ENCODE measurements around the gene NME1.
"Not testable (repeated sequence)": the region's sequence is repeated elsewhere in the genome, so short reads cannot be mapped to it uniquely, and the experiment has no call there.

The NME1 gene

DNA sequence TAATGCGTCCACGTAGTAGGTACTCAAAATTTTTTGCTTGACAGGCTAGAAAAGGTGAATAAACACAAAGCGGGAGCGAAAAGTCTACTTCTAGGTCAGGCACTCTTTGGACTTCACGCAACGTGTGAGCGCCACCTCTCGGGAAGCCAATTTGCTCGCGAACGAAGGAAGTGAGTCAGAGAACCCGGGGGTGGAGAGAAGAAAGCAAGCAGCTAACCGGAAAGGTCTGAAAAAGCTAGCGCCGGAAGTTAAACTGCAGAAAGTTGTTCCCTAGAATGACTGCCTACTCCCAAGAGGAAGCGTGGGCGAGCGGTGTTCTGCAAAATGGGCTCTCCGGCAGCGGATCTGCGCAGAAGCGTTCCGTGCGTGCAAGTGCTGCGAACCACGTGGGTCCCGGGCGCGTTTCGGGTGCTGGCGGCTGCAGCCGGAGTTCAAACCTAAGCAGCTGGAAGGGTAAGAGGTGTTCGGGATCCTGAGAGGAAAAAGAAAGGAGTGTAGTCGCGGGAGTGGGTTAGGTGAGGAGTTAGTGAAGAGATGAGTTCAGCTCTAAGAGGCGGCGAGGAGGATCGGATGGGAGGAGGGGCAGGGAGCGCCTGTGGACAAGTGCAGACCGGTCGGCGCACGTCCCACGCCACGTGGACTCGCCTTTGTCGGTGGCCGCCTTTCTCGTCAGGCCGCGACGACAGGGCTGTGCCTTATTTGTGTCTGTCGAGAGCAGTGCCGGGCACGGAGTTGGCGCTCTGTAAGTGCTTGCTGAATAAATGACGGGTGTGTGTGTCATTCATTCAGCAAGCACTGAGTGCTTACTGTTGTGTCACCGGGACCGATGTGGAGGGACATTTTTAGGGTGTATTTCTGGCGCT lies at the start of gene NME1:
Gene NME1, plus strand, starts transcription at position 350 of the 863 bp plus-strand sequence. CDS start 2,096 bp downstream, outside the sequence.
- DNase-seq = peak; percentile 97

DNA sequence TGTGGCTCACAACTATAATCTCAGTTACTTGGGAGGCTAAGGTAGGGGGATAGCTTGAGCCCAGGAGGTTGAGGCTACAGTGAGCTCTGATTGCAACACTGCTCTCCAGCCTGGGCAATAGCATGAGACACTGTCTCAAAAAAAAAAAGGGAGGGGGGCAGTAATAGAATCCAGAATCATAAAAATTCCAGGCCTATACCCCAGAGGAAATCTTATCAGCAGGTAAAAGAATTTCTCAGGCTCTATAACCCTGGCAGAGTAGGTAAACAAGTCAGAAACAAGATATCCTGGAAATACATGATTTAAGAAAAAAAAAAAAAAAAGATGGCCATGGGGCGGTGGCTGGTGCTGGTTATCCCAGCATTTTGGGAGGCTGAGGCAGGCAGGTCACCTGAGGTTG lies 45.6 kb upstream of the NME1 start:
- DNase-seq = no peak

DNA sequence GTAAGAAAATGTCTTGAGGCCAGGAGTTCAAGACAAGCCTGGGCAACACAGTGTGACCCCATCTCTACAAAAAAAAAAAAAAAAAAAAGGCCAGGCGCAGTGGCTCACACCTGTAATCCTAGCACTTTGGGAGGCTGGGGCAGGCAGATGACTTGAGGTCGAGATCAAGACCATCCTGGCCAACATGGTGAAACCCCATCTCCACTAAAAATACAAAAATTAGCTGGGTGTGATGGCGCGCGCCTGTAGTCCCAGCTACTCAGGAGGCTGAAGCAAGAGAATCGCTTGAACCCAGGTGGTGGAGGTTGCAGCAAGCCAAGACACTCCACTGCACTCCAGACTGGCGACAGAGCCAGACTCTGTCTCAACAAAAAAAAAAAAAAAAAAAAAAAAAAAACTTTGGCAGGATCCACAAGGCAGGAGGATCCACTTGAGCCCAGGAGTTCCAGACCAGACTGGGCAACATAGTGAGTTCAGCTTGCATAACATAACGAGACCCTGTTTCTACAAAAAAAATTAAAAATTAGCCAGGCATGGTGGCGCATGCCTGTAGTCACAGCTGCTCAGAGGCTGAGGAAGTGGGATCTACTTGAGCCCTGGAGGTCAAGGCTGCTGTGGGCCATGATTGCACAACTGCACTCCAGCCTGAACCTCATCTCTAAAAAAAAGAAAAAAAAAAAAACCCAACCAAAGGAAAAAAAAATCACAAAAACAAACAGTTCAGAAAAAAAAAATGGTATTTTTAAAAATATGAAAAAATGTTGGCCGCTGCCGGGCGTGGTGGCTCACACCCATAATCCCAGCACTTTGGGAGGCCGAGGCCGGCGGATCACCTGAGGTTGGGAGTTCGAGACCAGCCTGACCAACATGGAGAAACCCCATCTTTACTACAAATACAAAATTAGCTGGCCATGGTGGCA lies 40.8 kb upstream of the NME1 start:
- not testable (repeated sequence) for DNase-seq

DNA sequence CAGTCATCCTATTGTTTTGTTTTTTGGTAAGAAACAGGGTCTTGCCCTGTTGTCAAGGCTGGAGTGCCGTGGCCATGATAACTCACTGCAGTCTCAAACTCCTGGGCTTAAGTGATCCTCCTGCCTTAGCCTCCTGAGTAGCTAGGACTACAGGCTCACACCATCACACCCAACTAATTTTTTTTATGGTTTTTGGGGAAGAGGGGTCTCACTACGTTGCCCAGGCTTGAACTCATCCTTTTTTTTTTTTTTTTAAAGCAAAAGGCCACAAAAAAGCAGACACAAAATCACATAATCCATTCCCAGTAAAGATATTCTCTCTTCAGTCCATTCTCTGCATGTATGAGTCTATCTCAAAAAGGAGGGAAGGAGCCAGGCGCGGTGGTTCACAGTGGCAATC lies 38.2 kb upstream of the NME1 start:
- DNase-seq = no peak

DNA sequence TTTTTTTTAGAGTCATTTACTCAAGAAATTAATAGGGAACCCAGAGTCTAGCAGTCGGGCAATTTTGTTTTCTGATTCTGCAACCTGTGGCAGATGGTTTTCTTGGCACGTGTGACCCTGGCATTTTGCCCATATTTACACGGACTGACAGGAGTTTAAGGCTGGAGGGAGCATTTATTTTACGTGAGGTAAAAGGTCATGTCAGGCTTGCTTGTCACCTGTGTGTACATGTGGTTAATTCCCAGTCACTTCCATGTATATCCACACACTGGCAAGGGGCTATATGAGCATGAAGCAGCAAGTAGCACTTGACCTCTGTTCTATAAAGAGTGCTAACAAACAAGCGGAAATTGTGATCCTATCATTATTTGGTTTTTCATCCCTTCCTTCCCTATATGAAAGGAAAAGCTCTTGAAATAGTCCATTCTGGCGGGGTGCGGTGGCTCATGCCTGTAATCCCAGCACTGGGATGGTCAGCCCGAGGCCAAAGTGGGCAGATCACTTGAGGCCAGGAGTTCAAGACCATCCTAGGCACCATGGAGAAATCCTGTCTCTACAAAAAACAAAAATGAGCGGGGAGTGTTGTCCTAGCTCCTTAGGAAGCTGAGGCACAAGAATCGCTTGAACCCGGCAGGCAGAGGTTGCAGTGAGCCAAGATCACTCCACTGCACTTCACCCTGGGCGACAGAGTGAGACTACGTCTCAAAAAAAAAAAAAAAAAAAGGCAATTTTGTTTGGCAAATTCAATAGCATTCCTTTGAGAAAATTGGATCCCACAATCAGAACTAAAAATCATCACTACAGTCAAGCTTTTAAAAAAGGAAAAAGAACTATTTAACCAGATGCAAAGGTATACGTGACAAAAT lies 34.8 kb upstream of the NME1 start:
- no peak for DNase-seq

DNA sequence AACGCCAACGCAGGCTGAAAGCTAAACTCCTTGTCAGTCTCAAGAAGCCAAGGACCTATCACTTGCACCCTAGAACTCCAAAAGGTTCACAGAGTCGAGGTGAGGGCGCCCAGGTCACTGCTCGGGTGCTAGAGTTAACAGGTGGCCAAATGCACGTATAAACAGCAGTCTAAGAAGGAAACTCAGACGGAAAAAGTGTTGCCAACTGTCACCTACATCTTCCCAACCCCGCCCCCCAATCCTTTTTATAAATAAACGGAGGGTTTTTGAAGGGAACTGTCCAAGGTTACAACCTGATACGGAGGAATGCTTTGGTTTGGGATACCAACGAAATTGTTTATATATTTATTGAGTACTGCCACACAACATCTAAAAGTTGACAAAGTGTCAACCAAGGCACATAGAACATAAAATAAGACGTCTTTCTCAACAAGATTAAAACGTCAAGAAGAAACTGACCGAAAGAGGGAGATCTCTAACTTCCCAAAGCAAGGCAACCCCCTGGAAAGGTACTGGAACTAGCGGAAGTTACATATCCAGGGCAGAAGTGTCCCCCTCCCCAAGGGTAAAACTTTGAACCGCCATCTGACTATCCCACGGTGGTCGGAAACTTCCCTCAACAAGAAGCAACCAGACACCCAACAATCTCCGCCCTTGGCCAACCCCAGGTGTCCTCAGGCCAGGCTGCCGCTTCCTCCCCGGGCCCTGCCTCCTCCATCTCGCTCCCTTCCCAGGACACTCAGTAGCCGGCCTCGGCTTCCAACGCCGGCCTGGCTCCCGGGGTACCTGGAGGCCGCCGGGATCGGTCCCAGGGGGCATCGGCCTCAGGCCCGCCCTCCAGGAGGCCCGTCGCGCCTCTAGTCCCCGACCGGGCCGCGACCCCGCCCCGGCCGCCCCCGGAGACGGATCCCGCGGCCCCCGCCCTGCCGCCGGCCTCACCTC lies 33.7 kb upstream of the NME1 start:
- DNase-seq = peak; percentile 35

DNA sequence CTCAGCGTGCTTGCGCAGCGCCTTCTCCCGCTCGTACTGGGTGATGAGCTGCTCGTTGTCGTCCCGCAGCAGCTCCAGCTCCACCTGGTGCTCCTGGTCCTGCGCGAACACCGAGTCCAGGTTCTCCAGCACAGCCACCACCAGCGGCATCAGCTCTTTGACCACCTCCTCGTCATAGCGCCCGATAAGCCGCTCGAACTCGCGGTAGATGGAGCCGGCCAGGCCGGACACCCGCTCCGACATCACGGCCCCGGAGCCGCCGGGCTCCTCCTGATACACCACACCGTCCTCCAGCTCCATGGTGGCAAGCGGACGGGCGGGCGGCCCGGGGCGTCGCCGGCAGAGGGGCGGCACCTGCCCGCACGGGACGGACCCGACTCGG lies 33.0 kb upstream of the NME1 start:
- peak; percentile 44 for DNase-seq

DNA sequence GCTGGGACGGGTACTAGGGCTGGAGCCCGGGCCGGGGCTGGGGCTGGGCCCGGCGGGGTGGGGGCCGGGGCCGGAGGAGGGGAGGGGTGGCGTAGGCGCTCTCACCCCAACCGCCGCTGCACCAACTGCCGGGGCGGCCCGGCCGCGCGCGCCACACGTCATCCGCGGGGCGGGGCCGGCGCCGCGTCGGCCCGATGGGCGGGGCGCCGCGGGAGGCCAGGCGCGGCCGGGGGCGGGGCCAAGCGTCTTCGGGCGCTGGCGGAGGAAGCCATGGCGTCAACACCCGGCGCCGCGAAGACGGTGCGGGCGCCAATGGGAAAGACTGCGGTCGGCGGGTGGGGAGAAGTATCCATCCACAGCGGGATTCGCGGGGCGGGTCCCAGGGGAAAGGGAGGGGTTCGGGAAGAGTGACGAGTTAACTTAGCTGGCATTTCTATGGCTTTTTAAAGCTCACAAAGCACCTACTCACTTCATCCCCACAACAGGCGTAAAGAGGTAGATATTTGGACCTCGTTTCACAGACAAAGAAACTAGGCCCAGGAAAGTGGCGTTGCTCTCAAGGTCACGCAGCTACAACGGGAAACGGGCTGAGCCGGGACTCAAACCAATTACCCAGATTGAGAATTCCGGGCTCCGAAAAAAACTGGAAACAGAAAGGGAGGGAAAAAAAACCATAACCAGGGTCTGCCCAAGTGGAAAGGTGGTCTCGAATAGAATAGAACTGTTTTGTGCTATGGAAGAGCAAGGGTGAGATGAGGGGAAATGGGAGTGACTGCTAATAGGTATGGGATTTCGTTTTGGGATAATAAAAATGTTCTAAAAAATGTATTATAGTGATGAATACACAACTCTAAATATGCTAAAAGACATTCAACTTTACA lies 32.4 kb upstream of the NME1 start, which contains the start of gene SPAG9:
Gene SPAG9, minus strand, starts transcription at position 130 of the 881 bp plus-strand sequence. CDS start 212 bp downstream, outside the sequence.
- DNase-seq = peak; percentile 91

DNA sequence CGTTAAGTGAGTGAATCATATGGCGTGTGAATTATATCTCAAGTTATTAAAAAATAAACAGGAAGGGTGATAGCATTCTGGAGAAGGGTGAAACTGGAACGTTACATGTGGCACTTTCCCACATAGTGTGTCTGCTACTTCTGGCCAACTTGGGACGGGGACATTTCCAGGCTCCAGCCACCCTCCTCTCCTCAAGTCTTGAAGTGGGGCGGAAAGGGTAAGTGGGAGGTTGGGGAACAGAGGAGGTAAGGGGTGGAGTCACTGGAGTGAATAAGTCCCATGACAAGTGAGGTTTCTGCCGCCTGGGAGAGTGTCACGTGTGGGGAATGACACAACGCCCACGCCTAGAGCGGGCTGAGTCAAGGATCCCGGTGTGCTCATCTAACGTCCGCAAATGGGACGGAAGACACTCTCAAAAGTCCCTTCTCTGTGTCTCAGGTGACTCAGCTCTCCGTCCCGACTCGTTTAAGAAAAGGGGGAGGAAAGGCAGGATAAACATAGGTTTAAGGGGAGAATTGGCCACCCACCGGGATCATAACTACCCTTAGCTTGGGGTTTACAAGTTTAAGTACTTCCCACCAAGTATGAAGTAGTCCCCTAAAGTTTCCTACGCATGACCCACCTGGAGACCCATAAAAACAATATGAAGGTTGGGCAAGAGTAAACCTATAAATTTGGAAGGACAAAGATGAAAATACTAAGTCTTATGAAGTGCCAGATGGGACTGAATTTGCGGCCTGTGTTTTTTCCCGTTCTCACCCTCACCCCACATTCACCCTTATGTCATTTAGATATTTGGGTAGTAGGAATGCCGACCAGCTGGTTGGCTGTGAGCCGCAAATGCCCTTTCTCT lies 31.5 kb upstream of the NME1 start:
- peak; percentile 94 for DNase-seq

DNA sequence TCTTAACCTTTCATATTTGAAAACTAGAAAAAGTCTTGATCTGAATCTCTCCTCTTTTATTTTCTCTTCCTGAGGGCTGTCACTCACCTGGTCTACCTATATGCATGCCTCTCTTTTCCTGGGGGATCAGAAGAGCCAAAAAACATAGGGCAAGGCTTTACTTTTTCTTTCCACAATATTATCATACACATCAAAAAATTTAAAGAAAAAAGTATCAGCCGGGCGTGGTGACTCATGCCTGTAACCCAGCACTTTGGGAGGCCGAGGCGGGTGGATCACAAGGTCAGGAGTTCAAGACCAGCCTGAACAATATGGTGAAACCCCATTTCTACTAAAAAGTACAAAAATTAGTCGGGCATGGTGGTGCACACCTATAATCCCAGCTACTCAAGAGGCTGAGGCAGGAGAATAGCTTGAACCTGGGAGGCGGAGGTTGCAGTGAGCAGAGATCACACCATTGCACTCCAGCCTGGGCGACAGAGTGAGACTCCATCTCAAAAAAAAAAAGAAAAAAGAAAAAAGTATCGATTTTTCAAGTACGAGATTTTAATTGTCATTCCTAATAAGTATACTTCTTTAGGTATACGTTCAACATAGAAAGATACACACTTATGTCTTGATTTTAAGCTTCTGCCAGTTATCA lies 30.8 kb upstream of the NME1 start:
- DNase-seq = peak; percentile 8

DNA sequence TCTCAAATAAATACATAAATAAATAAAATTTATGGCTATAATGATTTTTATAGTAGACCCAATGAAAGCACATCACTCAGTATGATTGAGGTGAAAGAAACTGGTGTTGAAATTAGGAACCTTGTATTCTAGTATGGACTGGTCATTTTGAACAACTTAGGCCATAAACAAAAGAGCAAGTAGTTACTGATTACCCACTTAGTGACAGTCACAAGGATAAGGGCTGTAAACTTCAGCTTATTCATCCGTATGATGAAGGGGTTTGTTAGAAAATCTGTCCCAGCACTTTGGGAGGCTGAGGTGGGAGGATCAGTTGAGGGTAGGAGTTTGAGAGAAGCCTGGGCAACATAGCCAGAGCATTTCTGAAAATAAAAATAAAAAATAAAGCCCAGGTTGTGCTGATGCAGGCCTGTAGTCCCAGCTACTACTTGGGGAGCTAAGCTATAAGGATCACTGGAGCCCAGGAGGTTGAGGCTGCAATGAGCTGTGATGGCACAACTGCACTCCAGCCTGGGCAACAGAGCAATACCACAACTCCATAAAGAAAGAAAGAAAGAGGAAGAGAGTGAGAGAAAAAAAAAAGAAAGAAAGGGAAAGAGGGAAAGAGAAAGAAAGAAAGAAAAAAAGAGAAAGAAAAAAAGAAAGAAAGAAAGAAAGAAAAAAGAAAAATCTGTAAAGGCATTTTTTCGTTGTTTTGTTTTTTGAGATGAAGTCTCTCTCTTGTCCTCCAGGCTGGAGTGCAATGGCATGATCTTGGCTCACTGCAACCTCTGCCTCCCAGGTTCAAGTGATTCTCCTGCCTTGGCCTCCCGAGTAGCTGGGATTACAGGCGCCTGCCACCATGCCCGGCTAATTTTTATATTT lies 28.5 kb upstream of the NME1 start:
- no peak for DNase-seq

DNA sequence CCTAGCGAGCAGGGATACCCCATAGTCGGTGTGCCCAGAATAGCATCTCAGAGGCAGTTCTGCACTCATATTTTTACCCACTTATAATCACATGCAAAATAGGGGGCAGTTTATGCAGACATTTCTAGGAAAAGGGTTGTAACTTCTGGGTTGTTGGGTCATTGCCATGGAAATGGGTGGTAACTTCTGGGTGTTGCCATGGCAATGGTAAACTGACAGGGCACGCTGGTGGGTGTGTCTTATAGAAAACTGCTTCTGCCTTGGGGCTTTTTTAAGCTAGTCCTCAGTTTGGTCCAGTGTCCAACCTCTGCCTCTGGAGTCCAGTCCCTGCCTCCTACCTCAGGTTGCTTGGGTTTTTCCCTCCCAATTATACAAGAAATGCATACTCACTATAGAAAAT lies 25.3 kb upstream of the NME1 start:
- peak; percentile 37 for DNase-seq

DNA sequence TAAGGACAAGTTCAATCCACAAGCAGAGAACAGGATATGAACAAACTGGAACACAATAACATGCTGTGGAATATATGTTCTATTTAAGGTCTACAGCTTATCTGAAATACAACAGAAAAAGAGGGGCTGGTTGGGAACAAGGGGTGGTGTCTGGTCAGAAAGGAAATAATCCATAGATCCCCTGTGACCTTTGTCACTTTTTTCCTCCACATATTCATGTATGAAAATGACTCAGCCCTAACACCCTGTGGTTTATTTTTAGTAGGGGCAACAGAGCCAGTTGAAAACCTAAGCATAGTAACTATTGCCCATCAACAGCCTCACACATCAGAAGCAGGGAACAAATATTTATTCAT lies 20.4 kb upstream of the NME1 start:
- DNase-seq = no peak

DNA sequence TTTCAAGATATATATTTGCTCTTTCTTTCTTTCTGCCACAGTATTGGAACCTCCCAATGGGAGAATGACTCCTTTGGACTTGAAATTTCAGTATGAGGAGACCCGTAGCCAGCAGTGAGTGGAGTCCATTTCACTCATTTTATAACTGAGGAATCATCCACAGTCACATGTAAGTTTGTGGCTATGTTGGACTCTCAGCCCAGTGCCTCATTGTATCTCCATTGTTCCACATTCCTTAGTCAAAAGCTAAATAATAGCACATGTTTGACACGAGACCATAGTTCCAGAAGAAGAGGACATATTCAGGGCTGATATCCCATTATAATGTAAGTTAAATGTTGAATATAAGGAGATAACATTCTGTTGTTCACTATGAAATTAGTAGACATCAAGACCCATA lies 20.0 kb upstream of the NME1 start:
- DNase-seq = no peak

DNA sequence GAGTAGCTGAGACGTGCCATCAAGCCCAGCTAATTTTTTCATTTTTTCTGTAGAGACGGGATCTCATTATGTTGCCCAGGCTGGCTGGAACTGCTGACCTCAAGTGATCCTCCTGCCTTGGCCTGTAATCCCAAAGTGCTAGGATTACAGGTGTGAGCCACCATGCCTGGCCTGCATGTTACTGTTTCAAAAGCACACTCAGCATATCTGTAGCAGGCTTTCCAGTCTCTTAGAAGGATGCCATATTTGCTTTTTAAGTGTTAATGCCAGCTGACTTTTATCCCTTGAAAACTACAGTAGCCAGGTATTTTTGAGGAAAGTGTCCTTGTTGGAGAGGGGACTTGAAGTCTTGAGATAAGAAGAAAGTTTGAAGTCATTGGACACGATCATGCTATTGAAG lies 17.4 kb upstream of the NME1 start:
- no peak for DNase-seq

DNA sequence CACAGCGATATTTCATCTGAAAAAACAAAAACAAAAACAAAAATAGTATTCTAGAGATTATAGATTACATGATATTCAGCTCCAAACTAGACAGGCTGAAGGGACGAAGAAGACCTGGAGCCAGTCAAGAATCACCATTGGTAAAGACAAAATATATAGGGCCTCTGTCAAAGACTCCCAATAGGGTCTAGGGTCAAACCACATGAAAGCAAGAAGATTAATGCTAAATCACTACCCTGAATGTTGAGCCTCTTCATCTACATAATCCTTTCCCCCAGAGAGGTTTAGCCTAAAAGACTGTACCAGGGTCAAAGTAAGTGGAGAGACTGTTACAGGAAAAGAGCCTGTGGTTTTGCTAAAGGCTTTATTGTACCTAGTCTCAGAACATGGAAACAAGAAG lies 10.8 kb upstream of the NME1 start:
- no peak for DNase-seq

DNA sequence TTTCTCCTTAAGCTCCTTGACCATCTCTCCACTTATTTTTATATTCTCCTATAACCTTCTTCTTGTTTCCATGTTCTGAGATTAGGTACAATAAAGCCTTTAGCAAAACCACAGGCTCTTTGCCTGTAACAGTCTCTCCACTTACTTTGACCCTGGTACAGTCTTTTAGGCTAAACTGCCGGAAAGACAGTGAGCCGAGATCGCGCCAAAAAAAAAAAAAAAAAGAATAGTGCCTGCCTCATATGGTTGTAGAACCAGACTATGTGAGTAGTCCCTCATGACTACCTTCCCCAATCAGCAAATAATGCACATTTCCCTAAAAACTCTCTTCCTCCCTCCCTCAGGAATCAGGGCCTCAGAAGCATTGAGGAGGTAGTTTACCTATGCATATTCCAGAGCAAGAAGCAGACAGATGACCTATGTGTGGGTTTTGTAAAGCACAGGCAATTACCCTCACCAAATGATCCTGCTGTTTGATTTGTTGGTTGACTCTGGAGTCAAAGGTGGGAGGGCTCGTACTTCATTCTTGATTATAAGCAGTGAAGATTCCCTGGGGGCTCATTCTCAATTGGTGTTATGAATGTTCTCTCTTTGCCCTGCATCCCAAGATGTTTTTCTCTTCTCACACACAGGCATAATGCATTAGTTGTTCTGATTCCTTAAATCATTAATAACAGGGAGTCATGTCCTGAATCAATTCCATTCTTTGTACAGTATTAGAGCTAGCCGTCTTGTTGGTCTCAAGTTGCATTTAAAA lies 8.9 kb upstream of the NME1 start:
- no peak for DNase-seq

Measured in stimulated activated CD4-positive, alpha-beta T cell treated with anti-CD3 and anti-CD28 coated beads, Interleukin-1b, Interleukin-23, amount 100 ng/mL, for 48 hours (primary cell).